Endothelial cell of coronary artery (primary cell): Measurements from ENCODE around the gene RGPD8. TPM values are rescaled to one million over a fixed set of nuclear protein-coding genes. Genes with fewer than 3 reads are reported as not detected.

Experiments used
- total RNA-seq: library from RNA; depleted of rRNA; stranded (reverse); fragments of >200 nt; gene quantifications from 2 replicates; pipeline ENCODE4 v1.2.3, GENCODE V29; 2014

RGPD8 gene
- total RNA-seq = 10.2 and 21.5 TPM in 2 replicates

GRCh38 chr2:112433480-112433879 lies at the start of gene RGPD8:
Gene RGPD8 (minus strand): TSS chr2:112433645. CDS start chr2:112433453, 192 bp downstream.

GRCh38 chr2:112481528-112482233 lies 48.2 kb upstream of the RGPD8 start, which contains the start of gene TTL:
Gene TTL (plus strand): TSS chr2:112482156. CDS start chr2:112482345, 189 bp downstream.

Other genes with a start within 250 kb of the RGPD8 start
- gene ZC3H8, start 178.6 kb downstream of the RGPD8 start, total RNA-seq = 3.9 and 8.6 TPM in 2 replicates
- gene ZC3H6, start 158.0 kb downstream of the RGPD8 start, total RNA-seq = 1.4 and 2.9 TPM in 2 replicates
- 43.1 and 46.1 TPM in 2 replicates for gene TTL, start 48.5 kb upstream of the RGPD8 start, total RNA-seq
- gene POLR1B, start 108.8 kb upstream of the RGPD8 start, total RNA-seq = 20.6 and 22.1 TPM in 2 replicates
- 6.8 and 7.1 TPM in 2 replicates for gene CHCHD5, start 151.0 kb upstream of the RGPD8 start, total RNA-seq
- 69.8 and 85.7 TPM in 2 replicates for gene SLC20A1, start 212.3 kb upstream of the RGPD8 start, total RNA-seq